Esophagus squamous epithelium (tissue), 4 donors: ENCODE measurements around the gene SOWAHA.

ENCODE experiments used
- CTCF ChIP-seq, 6 experiments: fragments of 450-650 bp in 4 of 6; fragments of 200-600 bp in 2 of 6; sonication (generic) in 2 of 6; IDR thresholded peaks; one replicate each; pipeline ENCODE4 v1.5.1; 2016 to 2019; ENCODE audit warnings: antibody characterized with exemption in 6 of 6, mild to moderate bottlenecking in 4 of 6, moderate library complexity in 4 of 6
- POLR2A ChIP-seq, 4 donors: fragments of 450-650 bp; IDR thresholded peaks; one replicate each; pipeline ENCODE4 v1.6.1; 2017; ENCODE audit warnings: antibody characterized with exemption in 4 of 4, mild to moderate bottlenecking in 4 of 4, moderate library complexity in 3 of 4

DNA sequence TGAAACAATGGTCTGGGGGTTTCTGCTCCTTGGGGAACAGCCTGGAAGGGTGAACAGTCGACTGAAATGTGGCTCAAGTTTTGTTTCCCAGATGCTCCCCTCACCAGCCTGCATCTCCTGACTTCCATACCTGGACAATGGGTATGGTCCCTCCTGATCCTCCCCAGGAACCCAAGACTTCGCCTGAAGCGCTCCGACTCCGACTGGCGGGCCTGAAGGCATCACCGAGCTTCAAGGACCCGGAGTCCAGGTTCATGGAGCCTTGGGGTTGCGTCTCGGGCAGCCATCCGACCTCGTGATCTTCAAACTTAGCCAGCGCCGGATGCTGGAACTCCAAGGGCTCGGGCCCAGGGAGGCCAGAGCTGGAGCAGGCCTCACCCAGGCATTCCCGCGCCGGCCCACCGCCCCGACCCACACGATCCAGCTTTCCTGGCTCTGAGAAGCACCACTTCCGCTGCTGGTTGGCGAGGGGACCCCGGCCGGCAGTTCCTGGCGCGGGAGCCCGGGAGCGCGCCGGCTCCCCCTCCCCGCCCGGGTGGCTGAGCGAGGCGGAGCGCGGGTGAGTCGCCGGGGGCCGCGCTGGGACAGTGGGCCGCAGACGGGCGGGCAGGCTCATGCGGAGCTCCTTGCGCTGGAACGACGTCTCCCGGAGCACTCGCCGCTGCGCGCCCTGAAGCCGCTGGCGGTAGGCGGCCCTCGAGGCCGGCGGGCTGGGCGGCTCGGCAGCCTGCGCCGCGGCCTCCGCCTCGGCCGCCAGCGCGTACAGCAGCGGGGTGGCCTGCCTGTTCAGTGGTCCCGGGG is 12.1 kb downstream of the SOWAHA start:
- no peak for TF ChIP-seq POLR2A (IDR thresholded peaks at IDR 0.05)
- TF ChIP-seq CTCF (IDR thresholded peaks at IDR 0.05): no peak
